B cell (primary cell): ENCODE measurements around the gene CAPZB. TPM values are rescaled to one million over a fixed set of nuclear protein-coding genes. Genes with fewer than 3 reads are reported as not detected.

Experiments
- ATAC-seq: fragments of 200-7000 bp; cut with Tn5 transposase; one replicate; pipeline ENCODE4 v1.10.0; 2021; ENCODE audit warnings: low read depth, mild to moderate bottlenecking, moderate number of reproducible peaks, moderate library complexity
- CTCF ChIA-PET: fragments of 350-600 bp; sonication (Branson Sonifier 250); formaldehyde crosslinking; loops from one replicate; lab custom pipeline; 2021; ENCODE audit warnings: antibody characterized with exemption, inconsistent platforms; lab: Charles Lee
- POLR2A ChIA-PET: fragments of 350-600 bp; sonication (Branson Sonifier 250); formaldehyde crosslinking; loops from one replicate; lab custom pipeline; 2021; ENCODE audit warnings: antibody characterized with exemption; lab: Charles Lee
- DNase-seq: peaks from one replicate; pipeline ENCODE4 v3.0.0; 2013
- H2AFZ ChIP-seq: 2 replicates; pipeline ENCODE4 v1.6.1; 2012; ENCODE audit warnings: mild to moderate bottlenecking, low read depth, low read length; ENCODE audit not compliant: insufficient read depth, poor library complexity, severe bottlenecking
- H3K27ac ChIP-seq, 2 donors: 1 replicate in 1 of 2; 2 replicates in 1 of 2; pipeline ENCODE4 v1.5.1; 2012 to 2013; ENCODE audit warnings: low read length in 2 of 2, mild to moderate bottlenecking in 2 of 2, moderate library complexity in 1 of 2
- H3K27me3 ChIP-seq, 4 experiments: fragments of 200-600 bp in 1 of 4; sonication (generic) in 1 of 4; replicated peaks in 1 of 4; 1 replicate in 2 of 4; 2 replicates in 2 of 4; pipeline versions ENCODE4 v1.6.1 to v1.7.0; 2013 to 2016; ENCODE audit warnings: low read length in 3 of 4, mild to moderate bottlenecking in 2 of 4, mixed read lengths in 1 of 4, moderate library complexity in 1 of 4; ENCODE audit not compliant: insufficient read depth in 4 of 4, control insufficient read depth in 3 of 4; ENCODE audit errors: control extremely low read depth in 1 of 4
- H3K36me3 ChIP-seq, 2 experiments: replicated peaks in 1 of 2; 1 replicate in 1 of 2; 2 replicates in 1 of 2; pipeline versions ENCODE4 v1.6.1 to v1.7.1; 2013; ENCODE audit warnings: low read length in 1 of 2; ENCODE audit not compliant: insufficient read depth in 2 of 2, control insufficient read depth in 1 of 2; ENCODE audit errors: control extremely low read depth in 1 of 2, extremely low read depth in 1 of 2
- H3K4me1 ChIP-seq, 2 donors: fragments of 200-600 bp in 1 of 2; sonication (generic) in 1 of 2; 1 replicate in 1 of 2; 2 replicates in 1 of 2; pipeline versions ENCODE4 v1.5.1 to v1.6.1; 2013 to 2017; ENCODE audit warnings: low read length in 2 of 2; ENCODE audit not compliant: control insufficient read depth in 2 of 2, insufficient read depth in 2 of 2
- H3K4me2 ChIP-seq: replicated peaks from 2 replicates; pipeline ENCODE3; 2012; ENCODE audit warnings: mild to moderate bottlenecking, low read depth, low read length; ENCODE audit not compliant: poor library complexity, severe bottlenecking
- H3K4me3 ChIP-seq, 5 experiments: fragments of 200-600 bp in 1 of 5; sonication (generic) in 1 of 5; 1 replicate in 3 of 5; 2 replicates in 2 of 5; pipeline versions ENCODE4 v1.5.1 to v1.7.0; 2011 to 2016; ENCODE audit warnings: low read length in 4 of 5, mild to moderate bottlenecking in 4 of 5, low read depth in 2 of 5, control low read depth in 1 of 5, moderate library complexity in 1 of 5; ENCODE audit not compliant: insufficient read depth in 1 of 5; ENCODE audit errors: control extremely low read depth in 1 of 5, extremely low read depth in 1 of 5
- H3K79me2 ChIP-seq: fragments of 200-600 bp; sonication (generic); one replicate; pipeline ENCODE4 v1.6.0; 2016; ENCODE audit warnings: low read length; ENCODE audit not compliant: control insufficient read depth, insufficient read depth
- H3K9ac ChIP-seq: fragments of 200-600 bp; sonication (generic); 2 replicates; pipeline ENCODE4 v1.6.1; 2017; ENCODE audit warnings: mild to moderate bottlenecking, low read length, moderate library complexity
- H3K9me3 ChIP-seq, 3 donors: one replicate each; pipeline versions ENCODE4 v1.6.1 to v1.7.1; 2013; ENCODE audit warnings: low read length in 2 of 3; ENCODE audit not compliant: control insufficient read depth in 2 of 3, insufficient read depth in 1 of 3; ENCODE audit errors: control extremely low read depth in 1 of 3
- H4K20me1 ChIP-seq: 2 replicates; pipeline ENCODE4 v1.6.0; 2012; ENCODE audit warnings: mild to moderate bottlenecking, low read length; ENCODE audit not compliant: insufficient read depth, control insufficient read depth, poor library complexity, severe bottlenecking
- H3K27ac Mint-ChIP-seq: one replicate; pipeline ENCODE4 v1.8.0; 2021; ENCODE audit warnings: mixed read lengths
- H3K27me3 Mint-ChIP-seq: one replicate; pipeline ENCODE4 v1.8.0; 2021; ENCODE audit warnings: mixed read lengths
- H3K4me1 Mint-ChIP-seq: one replicate; pipeline ENCODE4 v1.8.0; 2021; ENCODE audit warnings: mixed read lengths
- H3K4me3 Mint-ChIP-seq: one replicate; pipeline ENCODE4 v1.8.0; 2021; ENCODE audit warnings: mixed read lengths
- H3K9me3 Mint-ChIP-seq: one replicate; pipeline ENCODE4 v1.8.0; 2022; ENCODE audit warnings: mixed read lengths; ENCODE audit not compliant: insufficient read depth
- EZH2 ChIP-seq: IDR thresholded peaks from 2 replicates; pipeline ENCODE4 v1.6.1; 2012; ENCODE audit warnings: borderline replicate concordance, low read depth, mild to moderate bottlenecking, moderate library complexity, low read length; ENCODE audit not compliant: insufficient read depth, poor library complexity, severe bottlenecking
- WGBS: methylation state at CpG from one replicate; pipeline ENCODE4 v1.1.5; 2013; ENCODE audit warnings: missing lambda C conversion rate; ENCODE audit not compliant: insufficient coverage; 5-methylcytosine and 5-hydroxymethylcytosine counted together
- intact Hi-C: fragments of 100-400 bp; cut with micrococcal nuclease; formaldehyde crosslinking; loops from one replicate; pipeline ENCODE4 v1.10.0; 2022
- polyA plus RNA-seq: library from polyadenylated mRNA; depleted of rRNA; stranded (reverse); fragments of >200 nt; gene quantifications from 2 replicates; pipeline ENCODE4 v1.2.3, GENCODE V29; 2012
- total RNA-seq, 2 donors: library from RNA; stranded (reverse); fragments of 120-200 nt in 1 of 2; gene quantifications; 1 replicate in 1 of 2; 2 replicates in 1 of 2; pipeline versions ENCODE4 v1.2.3 to v1.2.4, GENCODE V29; 2013 to 2022
- TF ChIP-seq, protein P1 (sequence below): fragments of 200-600 bp; IDR thresholded peaks from one replicate; pipeline ENCODE4 v1.8.0; 2022; ENCODE audit warnings: antibody characterized with exemption, mild to moderate bottlenecking

CAPZB gene
- total and polyA plus RNA-seq, 2 donors (not counting 1 experiment from before 2014, with no cell fraction given): 126 to 193 TPM

DNA sequence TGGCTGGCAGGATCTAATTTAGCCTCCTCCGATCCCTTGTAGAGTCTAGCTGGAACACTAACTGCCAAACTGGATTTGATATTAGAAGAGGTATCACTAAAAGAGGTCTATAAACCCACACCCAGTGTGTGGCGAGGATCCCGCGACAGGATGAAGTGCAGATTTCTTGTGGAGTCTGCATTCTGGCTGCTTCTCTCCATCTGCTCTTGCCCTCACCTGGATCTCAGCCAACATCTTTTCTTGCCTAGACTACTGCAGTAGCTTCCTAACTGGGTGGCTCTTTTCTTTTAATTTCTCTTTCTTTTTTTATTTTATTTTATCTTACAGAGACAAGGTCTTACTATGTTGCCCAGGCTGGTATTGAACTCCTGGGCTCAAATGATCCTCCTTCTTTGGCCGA, 48.9 kb upstream of the CAPZB start:
- Histone ChIP-seq H3K4me1 (no peaks in the 10 kb centered on the region), H3K9ac (no peak overlapping the region), H3K36me3 (no peaks in the 10 kb centered on the region), H3K27me3 (no peaks in the 10 kb centered on the region), H4K20me1 (no peaks in the 10 kb centered on the region), H3K79me2 (no peaks in the 10 kb centered on the region), H3K9me3 (peaks cover 0 to 29% (median 10%) of the 10 kb centered on the region in 3 donors), H2AFZ (no peak overlapping the region), H3K4me2 (no peak overlapping the region), H3K27ac (no peak overlapping the region), H3K4me3 (no peak overlapping the region)
- ATAC-seq (no peak), DNase-seq (no peak)
- no peak for TF ChIP-seq EZH2
- WGBS: 97% methylated on average over 5 of the region's 5 CpGs
- intact Hi-C loops: no loop called here
- H3K27me3 Mint-ChIP-seq: no peaks in the 10 kb centered on the region
- ChIA-PET POLR2A (no interaction called here), CTCF (interaction anchor here (0.5 kb wide), 1 partner anchor 47 kb away, joined by 3 read pairs; no protein-coding TSS in a partner anchor)
- no peak overlapping the region for H3K4me3 Mint-ChIP-seq
- peaks cover 8% of the 10 kb centered on the region for H3K9me3 Mint-ChIP-seq
- no peak overlapping the region for H3K27ac Mint-ChIP-seq
- no peaks in the 10 kb centered on the region for H3K4me1 Mint-ChIP-seq

DNA sequence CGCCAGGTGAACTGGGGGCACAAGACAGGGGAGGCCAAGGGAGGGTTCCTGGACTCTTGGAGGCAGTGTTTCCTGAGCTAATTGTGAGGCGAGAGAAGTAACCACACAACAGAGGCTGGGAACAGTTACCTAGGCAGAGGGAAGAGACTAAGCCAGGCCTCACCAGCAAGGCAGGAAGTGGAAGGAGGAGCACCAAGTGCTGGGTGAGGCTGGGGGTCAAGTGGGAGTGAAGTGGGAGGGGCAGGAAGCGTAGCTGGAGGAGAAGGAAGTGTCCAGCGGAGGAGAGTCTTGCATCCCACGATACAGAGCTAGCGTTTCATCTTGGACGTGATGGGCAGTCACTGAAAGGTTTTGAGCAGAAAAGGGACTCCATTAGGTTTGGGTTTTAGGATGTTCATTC, 48.3 kb upstream of the CAPZB start:
- CTCF ChIA-PET: interaction anchor here (0.5 to 0.6 kb wide), 2 partner anchors 48 to 55 kb away, joined by 3 read pairs; no protein-coding TSS in a partner anchor
- Histone ChIP-seq H3K4me1 (no peaks in the 10 kb centered on the region), H3K27ac (no peak overlapping the region), H3K36me3 (no peaks in the 10 kb centered on the region), H3K9me3 (peaks cover 0 to 29% (median 10%) of the 10 kb centered on the region in 3 donors), H4K20me1 (no peaks in the 10 kb centered on the region), H3K27me3 (no peaks in the 10 kb centered on the region), H3K79me2 (no peaks in the 10 kb centered on the region), H3K4me2 (no peak overlapping the region), H2AFZ (no peak overlapping the region), H3K4me3 (no peak overlapping the region), H3K9ac (no peak overlapping the region)
- 73% methylated on average over 7 of the region's 7 CpGs for WGBS
- ATAC-seq (no peak), DNase-seq (no peak)
- POLR2A ChIA-PET: no interaction called here
- no peak overlapping the region for H3K4me3 Mint-ChIP-seq
- no peak overlapping the region for H3K27ac Mint-ChIP-seq
- TF ChIP-seq EZH2: no peak
- TF ChIP-seq, protein P1, sequence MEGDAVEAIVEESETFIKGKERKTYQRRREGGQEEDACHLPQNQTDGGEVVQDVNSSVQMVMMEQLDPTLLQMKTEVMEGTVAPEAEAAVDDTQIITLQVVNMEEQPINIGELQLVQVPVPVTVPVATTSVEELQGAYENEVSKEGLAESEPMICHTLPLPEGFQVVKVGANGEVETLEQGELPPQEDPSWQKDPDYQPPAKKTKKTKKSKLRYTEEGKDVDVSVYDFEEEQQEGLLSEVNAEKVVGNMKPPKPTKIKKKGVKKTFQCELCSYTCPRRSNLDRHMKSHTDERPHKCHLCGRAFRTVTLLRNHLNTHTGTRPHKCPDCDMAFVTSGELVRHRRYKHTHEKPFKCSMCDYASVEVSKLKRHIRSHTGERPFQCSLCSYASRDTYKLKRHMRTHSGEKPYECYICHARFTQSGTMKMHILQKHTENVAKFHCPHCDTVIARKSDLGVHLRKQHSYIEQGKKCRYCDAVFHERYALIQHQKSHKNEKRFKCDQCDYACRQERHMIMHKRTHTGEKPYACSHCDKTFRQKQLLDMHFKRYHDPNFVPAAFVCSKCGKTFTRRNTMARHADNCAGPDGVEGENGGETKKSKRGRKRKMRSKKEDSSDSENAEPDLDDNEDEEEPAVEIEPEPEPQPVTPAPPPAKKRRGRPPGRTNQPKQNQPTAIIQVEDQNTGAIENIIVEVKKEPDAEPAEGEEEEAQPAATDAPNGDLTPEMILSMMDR: no peak
- H3K9me3 Mint-ChIP-seq: peaks cover 8% of the 10 kb centered on the region
- no peaks in the 10 kb centered on the region for H3K4me1 Mint-ChIP-seq
- H3K27me3 Mint-ChIP-seq: no peaks in the 10 kb centered on the region
- intact Hi-C loops: no loop called here
